GM12892 (cell line): ENCODE results near the gene OVOL3.

Experiments
- POLR2A ChIP-seq: IDR thresholded peaks from 2 replicates; pipeline ENCODE4 v1.6.1; 2011; ENCODE audit warnings: low read depth, low read length, control low read depth
- POLR2AphosphoS5 ChIP-seq: IDR thresholded peaks from 2 replicates; pipeline ENCODE4 v1.6.1; 2011; ENCODE audit warnings: low read depth, low read length, control low read depth
- TAF1 ChIP-seq: IDR thresholded peaks from 2 replicates; pipeline ENCODE4 v1.6.1; 2011; ENCODE audit warnings: low read depth, mild to moderate bottlenecking, control low read depth, low read length, borderline replicate concordance

GRCh38 chr19:36103842-36104552, 6.9 kb upstream of the OVOL3 start:
- TF ChIP-seq POLR2A, result no peak
- TF ChIP-seq POLR2AphosphoS5, result no peak
- TF ChIP-seq TAF1, result no peak
